Uterus (tissue), 4 donors: ENCODE data around the gene TRIP13. TPM values are rescaled to one million over a fixed set of nuclear protein-coding genes. Genes with fewer than 3 reads are reported as not detected.

ENCODE experiments used
- DNase-seq, 2 donors: peaks; one replicate each; pipeline ENCODE4 v3.0.0-alpha.2; 2019 to 2020
- H3K27ac ChIP-seq, 2 donors: fragments of 200-600 bp; sonication (generic); 1 replicate in 1 of 2; 2 replicates in 1 of 2; pipeline ENCODE4 v1.5.1; 2016 to 2018
- H3K27me3 ChIP-seq, 2 donors: fragments of 200-600 bp; sonication (generic); one replicate each; pipeline ENCODE4 v1.5.1; 2018 to 2019; ENCODE audit warnings: control low read depth in 1 of 2
- H3K36me3 ChIP-seq, 2 donors: fragments of 200-600 bp; sonication (generic); one replicate each; pipeline ENCODE4 v1.5.1; 2019; ENCODE audit warnings: control low read depth in 1 of 2
- H3K4me1 ChIP-seq, 2 donors: fragments of 200-600 bp; sonication (generic); one replicate each; pipeline ENCODE4 v1.5.1; 2018 to 2019; ENCODE audit warnings: control low read depth in 1 of 2
- H3K4me3 ChIP-seq, 2 donors: fragments of 200-600 bp; sonication (generic); 1 replicate in 1 of 2; 2 replicates in 1 of 2; pipeline ENCODE4 v1.5.1; 2018 to 2019; ENCODE audit warnings: mild to moderate bottlenecking in 1 of 2
- H3K9me3 ChIP-seq, 2 donors: fragments of 200-600 bp; sonication (generic); one replicate each; pipeline ENCODE4 v1.5.1; 2019; ENCODE audit warnings: control low read depth in 1 of 2
- CTCF ChIP-seq, 4 experiments: fragments of 200-600 bp in 2 of 4; fragments of 450-650 bp in 2 of 4; sonication (generic) in 2 of 4; IDR thresholded peaks; one replicate each; pipeline ENCODE4 v1.5.1; 2016 to 2019; ENCODE audit warnings: antibody characterized with exemption in 4 of 4, mild to moderate bottlenecking in 2 of 4, moderate library complexity in 1 of 4
- POLR2A ChIP-seq, 2 donors: fragments of 450-650 bp; IDR thresholded peaks; one replicate each; pipeline ENCODE4 v1.6.1; 2016; ENCODE audit warnings: antibody characterized with exemption in 2 of 2, mild to moderate bottlenecking in 1 of 2, moderate library complexity in 1 of 2
- intact Hi-C: fragments of 100-400 bp; cut with DNase I; formaldehyde crosslinking; loops from one replicate; pipeline ENCODE4 v1.15.1; 2023; ENCODE audit warnings: low total_unique reads
- total RNA-seq, 4 donors: library from RNA; depleted of rRNA in 3 of 4; stranded (reverse); fragments of >200 nt in 3 of 4; gene quantifications; one replicate each; pipeline versions ENCODE4 v1.1.0 to v1.2.4, GENCODE V29; 2014 to 2023
- donor health status: DM: yes; HTN: yes; CAD: no.

TRIP13 gene
- total RNA-seq, 4 donors from 2014 or later: 1.2 to 10.5 (median 1.3) TPM; not detected in 1

- intact Hi-C loops: no loop called here
- no peak overlapping the region for H3K4me3 ChIP-seq
- peaks cover 0 to 3% of the 10 kb centered on the region in 2 donors for H3K27me3 ChIP-seq
- H3K9me3 ChIP-seq: no peaks in the 10 kb centered on the region
- TF ChIP-seq CTCF (IDR thresholded peaks at IDR 0.05) (no peak), POLR2A (IDR thresholded peaks at IDR 0.05) (no peak)
- no peak overlapping the region for H3K27ac ChIP-seq
- no peak for DNase-seq
- H3K36me3 ChIP-seq: no peaks in the 10 kb centered on the region
- peaks cover 0 to 4% of the 10 kb centered on the region in 2 donors for H3K4me1 ChIP-seq
These were observed 69.7 kb downstream of the TRIP13 start for GRCh38 chr5:962386-962785.

GRCh38 chr5:962801-963200 lies 70.1 kb downstream of the TRIP13 start:
- Histone ChIP-seq H3K4me1 (peaks cover 0 to 4% of the 10 kb centered on the region in 2 donors), H3K36me3 (no peaks in the 10 kb centered on the region), H3K27me3 (peaks cover 0 to 6% of the 10 kb centered on the region in 2 donors), H3K27ac (no peak overlapping the region), H3K9me3 (no peaks in the 10 kb centered on the region), H3K4me3 (no peak overlapping the region)
- no peak for DNase-seq
- TF ChIP-seq POLR2A (IDR thresholded peaks at IDR 0.05) (no peak), CTCF (IDR thresholded peaks at IDR 0.05) (no peak)
- intact Hi-C loops: no loop called here

GRCh38 chr5:963310-963672 lies 70.6 kb downstream of the TRIP13 start:
- intact Hi-C loops: no loop called here
- Histone ChIP-seq H3K4me3 (no peak overlapping the region), H3K9me3 (no peaks in the 10 kb centered on the region), H3K36me3 (no peaks in the 10 kb centered on the region), H3K4me1 (peaks cover 0 to 4% of the 10 kb centered on the region in 2 donors), H3K27ac (peak overlapping the region in 1 of 2 donors; percentile 43), H3K27me3 (peaks cover 0 to 6% of the 10 kb centered on the region in 2 donors)
- no peak for DNase-seq
- TF ChIP-seq POLR2A (IDR thresholded peaks at IDR 0.05) (no peak), CTCF (IDR thresholded peaks at IDR 0.05) (no peak)

- H3K27me3 ChIP-seq: peaks cover 0 to 6% of the 10 kb centered on the region in 2 donors
- peak overlapping the region in 1 of 2 donors; percentile 43 for H3K27ac ChIP-seq
- TF ChIP-seq POLR2A (IDR thresholded peaks at IDR 0.05) (no peak), CTCF (IDR thresholded peaks at IDR 0.05) (no peak)
- H3K36me3 ChIP-seq: no peaks in the 10 kb centered on the region
- no peaks in the 10 kb centered on the region for H3K9me3 ChIP-seq
- no peak overlapping the region for H3K4me3 ChIP-seq
- DNase-seq: no peak
- H3K4me1 ChIP-seq: no peaks in the 10 kb centered on the region
- intact Hi-C loops: no loop called here
These were observed 71.2 kb downstream of the TRIP13 start for GRCh38 chr5:963673-964531.

GRCh38 chr5:964821-965220 lies 72.1 kb downstream of the TRIP13 start:
- Histone ChIP-seq H3K4me3 (no peak overlapping the region), H3K27me3 (peaks cover 0 to 6% of the 10 kb centered on the region in 2 donors), H3K27ac (no peak overlapping the region), H3K4me1 (no peaks in the 10 kb centered on the region), H3K36me3 (no peaks in the 10 kb centered on the region), H3K9me3 (no peaks in the 10 kb centered on the region)
- intact Hi-C loops: no loop called here
- DNase-seq: no peak
- TF ChIP-seq CTCF (IDR thresholded peaks at IDR 0.05) (no peak), POLR2A (IDR thresholded peaks at IDR 0.05) (no peak)
